Lower lobe of right lung (tissue), 2 donors: ENCODE measurements around the gene KCNA5. TPM values are rescaled to one million over a fixed set of nuclear protein-coding genes. Genes with fewer than 3 reads are reported as not detected.

Experiments used
- ATAC-seq, 2 donors: fragments of 200-7000 bp; cut with Tn5 transposase; one replicate each; pipeline ENCODE4 v1.9.1; 2020 to 2022; ENCODE audit warnings: mild to moderate bottlenecking in 2 of 2, moderate library complexity in 2 of 2
- DNase-seq: peaks from one replicate; pipeline ENCODE4 v3.0.0-alpha.2; 2020
- H3K27ac ChIP-seq: fragments of 200-600 bp; one replicate; pipeline ENCODE4 v1.8.0; 2022
- H3K27me3 ChIP-seq: fragments of 200-600 bp; one replicate; pipeline ENCODE4 v1.8.0; 2022; ENCODE audit warnings: low read depth
- H3K36me3 ChIP-seq: fragments of 200-600 bp; one replicate; pipeline ENCODE4 v1.8.0; 2022; ENCODE audit warnings: mild to moderate bottlenecking
- H3K4me1 ChIP-seq: fragments of 200-600 bp; one replicate; pipeline ENCODE4 v1.8.0; 2022
- H3K4me3 ChIP-seq: fragments of 200-600 bp; one replicate; pipeline ENCODE4 v1.8.0; 2022; ENCODE audit warnings: mild to moderate bottlenecking
- H3K9me3 ChIP-seq: fragments of 200-600 bp; one replicate; pipeline ENCODE4 v1.8.0; 2022
- CTCF ChIP-seq: fragments of 200-600 bp; IDR thresholded peaks from one replicate; pipeline ENCODE4 v1.8.0; 2022; ENCODE audit warnings: antibody characterized with exemption, mild to moderate bottlenecking
- intact Hi-C: fragments of 100-400 bp; cut with DNase I; formaldehyde crosslinking; loops from one replicate; pipeline ENCODE4 v1.11.0; 2022
- total RNA-seq: library from RNA; stranded (reverse); fragmentation: NEBNext Ultra II Directional; extraction: Animal tissue kit (Norgen Biotek cat#: 25700); gene quantifications from one replicate; pipeline ENCODE4 v1.2.1, GENCODE V29; 2021
- donor health status: DM: no; HTN: yes; CAD: no; lungs with severe emphysema.

Gene KCNA5
- total RNA-seq, 1 donor from 2014 or later: 1.5 TPM

GRCh38 chr12:5068619-5069018 lies 24.9 kb downstream of the KCNA5 start:
- Histone ChIP-seq H3K36me3 (no peaks in the 10 kb centered on the region), H3K4me1 (no peaks in the 10 kb centered on the region), H3K4me3 (no peak overlapping the region), H3K27me3 (no peaks in the 10 kb centered on the region), H3K27ac (no peak overlapping the region), H3K9me3 (no peaks in the 10 kb centered on the region)
- no peak for DNase-seq
- no peak for ATAC-seq
- intact Hi-C loops: no loop called here
- no peak for TF ChIP-seq CTCF

GRCh38 chr12:5070090-5070489 lies 26.4 kb downstream of the KCNA5 start:
- no peak for TF ChIP-seq CTCF
- ATAC-seq: no peak
- intact Hi-C loops: no loop called here

GRCh38 chr12:5071496-5071895 lies 27.8 kb downstream of the KCNA5 start:
- no peak overlapping the region for H3K27ac ChIP-seq
- intact Hi-C loops: no loop called here

More at GRCh38 chr12:5070090-5070489, 26.4 kb downstream of the KCNA5 start:
- no peak overlapping the region for H3K27ac ChIP-seq
- no peak for DNase-seq
- H3K36me3 ChIP-seq: no peaks in the 10 kb centered on the region
- no peak overlapping the region for H3K4me3 ChIP-seq
- H3K4me1 ChIP-seq: no peaks in the 10 kb centered on the region
- no peaks in the 10 kb centered on the region for H3K27me3 ChIP-seq
- no peaks in the 10 kb centered on the region for H3K9me3 ChIP-seq

GRCh38 chr12:5072311-5072710 lies 28.6 kb downstream of the KCNA5 start:
- Histone ChIP-seq H3K36me3 (no peaks in the 10 kb centered on the region), H3K4me3 (no peak overlapping the region), H3K4me1 (no peaks in the 10 kb centered on the region), H3K9me3 (no peaks in the 10 kb centered on the region), H3K27me3 (no peaks in the 10 kb centered on the region), H3K27ac (no peak overlapping the region)
- TF ChIP-seq CTCF: no peak
- ATAC-seq (no peak), DNase-seq (no peak)
- intact Hi-C loops: no loop called here

More at GRCh38 chr12:5071496-5071895, 27.8 kb downstream of the KCNA5 start:
- no peak for TF ChIP-seq CTCF
- H3K27me3 ChIP-seq: no peaks in the 10 kb centered on the region
- ATAC-seq: no peak
- no peaks in the 10 kb centered on the region for H3K4me1 ChIP-seq
- no peaks in the 10 kb centered on the region for H3K9me3 ChIP-seq
- H3K36me3 ChIP-seq: no peaks in the 10 kb centered on the region
- no peak overlapping the region for H3K4me3 ChIP-seq
- DNase-seq: no peak

GRCh38 chr12:5073054-5073453 lies 29.4 kb downstream of the KCNA5 start:
- Histone ChIP-seq H3K36me3 (no peaks in the 10 kb centered on the region), H3K4me1 (no peaks in the 10 kb centered on the region), H3K27me3 (peaks cover 7% of the 10 kb centered on the region), H3K4me3 (no peak overlapping the region), H3K9me3 (no peaks in the 10 kb centered on the region), H3K27ac (no peak overlapping the region)
- intact Hi-C loops: no loop called here
- ATAC-seq (no peak), DNase-seq (no peak)
- TF ChIP-seq CTCF: no peak

GRCh38 chr12:5073853-5074252 lies 30.2 kb downstream of the KCNA5 start:
- Histone ChIP-seq H3K4me1 (no peaks in the 10 kb centered on the region), H3K4me3 (no peak overlapping the region), H3K9me3 (no peaks in the 10 kb centered on the region), H3K36me3 (no peaks in the 10 kb centered on the region), H3K27me3 (peaks cover 8% of the 10 kb centered on the region), H3K27ac (no peak overlapping the region)
- no peak for TF ChIP-seq CTCF
- DNase-seq (no peak), ATAC-seq (no peak)
- intact Hi-C loops: no loop called here
